HepG2 (cell line): ENCODE measurements around the gene CDT1. TPM values are rescaled to one million over a fixed set of nuclear protein-coding genes. Genes with fewer than 3 reads are reported as not detected.

Experiments
- ATM ChIP-seq: fragments of 450-650 bp; IDR thresholded peaks from 2 replicates; pipeline ENCODE4 v1.7.1; 2017; ENCODE audit warnings: mild to moderate bottlenecking, borderline replicate concordance
- CEBPG ChIP-seq: IDR thresholded peaks from 2 replicates; pipeline ENCODE4 v1.6.1; 2016
- FOSL1 ChIP-seq: sonication (generic); formaldehyde crosslinking; IDR thresholded peaks from 2 replicates; pipeline ENCODE4 v1.9.0; 2021; ENCODE audit warnings: missing genetic modification reagents, borderline replicate concordance
- GABPB1 ChIP-seq: IDR thresholded peaks from 2 replicates; pipeline ENCODE4 v1.6.1; 2016; ENCODE audit warnings: mild to moderate bottlenecking, missing genetic modification reagents, moderate library complexity, missing compliant biosample characterization
- HMGA1 ChIP-seq: sonication (generic); formaldehyde crosslinking; conservative IDR thresholded peaks from 2 replicates; pipeline ENCODE4 v1.4.0; 2020; ENCODE audit warnings: missing genetic modification reagents
- IKZF4 ChIP-seq: sonication (generic); formaldehyde crosslinking; IDR thresholded peaks from 2 replicates; pipeline ENCODE4 v1.5.1; 2020; ENCODE audit warnings: borderline replicate concordance, mild to moderate bottlenecking, low read depth, missing genetic modification reagents; ENCODE audit errors: not compliant biosample characterization
- KLF15 ChIP-seq: sonication (generic); formaldehyde crosslinking; IDR thresholded peaks from 2 replicates; pipeline ENCODE4 v1.8.1; 2023; ENCODE audit warnings: borderline replicate concordance, mild to moderate bottlenecking, inconsistent platforms, missing genetic modification reagents, mixed read lengths
- NR1H2 ChIP-seq: sonication (generic); formaldehyde crosslinking; IDR thresholded peaks from 2 replicates; pipeline ENCODE4 v1.8.1; 2022; ENCODE audit warnings: low read depth, missing genetic modification reagents, borderline replicate concordance
- SALL1 ChIP-seq: sonication (generic); formaldehyde crosslinking; IDR thresholded peaks from 2 replicates; pipeline ENCODE4 v1.8.0; 2022; ENCODE audit warnings: mild to moderate bottlenecking, missing genetic modification reagents
- SIX1 ChIP-seq: sonication (generic); formaldehyde crosslinking; IDR thresholded peaks from 2 replicates; pipeline ENCODE4 v1.4.0; 2020; ENCODE audit warnings: missing genetic modification reagents, borderline replicate concordance
- SOX13 ChIP-seq, 3 experiments: fragments of 450-650 bp in 1 of 3; sonication (generic) in 1 of 3; formaldehyde crosslinking in 1 of 3; IDR thresholded peaks in 2 of 3; conservative IDR thresholded peaks in 1 of 3; 2 replicates each; pipeline versions ENCODE4 v1.5.0 to v1.6.1; 2016 to 2020; ENCODE audit warnings: antibody characterized with exemption in 1 of 3, mild to moderate bottlenecking in 1 of 3, missing compliant biosample characterization in 1 of 3, missing genetic modification reagents in 1 of 3, moderate library complexity in 1 of 3
- ZNF124 ChIP-seq: sonication (generic); formaldehyde crosslinking; IDR thresholded peaks from 2 replicates; pipeline ENCODE4 v1.4.0; 2020; ENCODE audit warnings: missing genetic modification reagents
- ZNF136 ChIP-seq: sonication (generic); formaldehyde crosslinking; IDR thresholded peaks from 2 replicates; pipeline ENCODE4 v1.8.1; 2022; ENCODE audit warnings: low read depth, mild to moderate bottlenecking, moderate library complexity, missing genetic modification reagents
- ZNF224 ChIP-seq: sonication (generic); formaldehyde crosslinking; IDR thresholded peaks from 2 replicates; pipeline ENCODE4 v1.5.0; 2020; ENCODE audit warnings: mild to moderate bottlenecking, missing genetic modification reagents
- ZNF460 ChIP-seq: sonication (generic); formaldehyde crosslinking; IDR thresholded peaks from 2 replicates; pipeline ENCODE4 v1.5.1; 2020; ENCODE audit warnings: missing genetic modification reagents, mild to moderate bottlenecking, borderline replicate concordance
- ZNF501 ChIP-seq: sonication (generic); formaldehyde crosslinking; IDR thresholded peaks from 2 replicates; pipeline ENCODE4 v1.5.1; 2020; ENCODE audit warnings: mild to moderate bottlenecking, moderate library complexity, missing genetic modification reagents
- ZNF563 ChIP-seq: sonication (generic); formaldehyde crosslinking; IDR thresholded peaks from 2 replicates; pipeline ENCODE4 v1.8.0; 2022; ENCODE audit warnings: mild to moderate bottlenecking, moderate library complexity, missing genetic modification reagents
- ZNF7 ChIP-seq: IDR thresholded peaks from 2 replicates; pipeline ENCODE4 v1.6.1; 2016; ENCODE audit warnings: missing biosample characterization, missing genetic modification reagents
- ZSCAN22 ChIP-seq: sonication (generic); formaldehyde crosslinking; IDR thresholded peaks from 2 replicates; pipeline ENCODE4 v1.4.0; 2020; ENCODE audit warnings: mild to moderate bottlenecking, missing genetic modification reagents
- polyA plus RNA-seq, 8 experiments: library from polyadenylated mRNA; depleted of rRNA in 3 of 8; stranded (reverse) in 7 of 8; unstranded in 1 of 8; fragments of >200 nt; fragmentation: Illumina TruSeq in 4 of 8; extraction: Trizol in 4 of 8; gene quantifications; 2 replicates each; pipeline versions ENCODE4 v1.2.1 to v1.2.3, GENCODE V29; 2011 to 2016; ENCODE audit warnings: low read depth in 4 of 8, missing spikeins in 1 of 8, mixed read lengths in 1 of 8; ENCODE audit not compliant: insufficient read depth in 1 of 8
- total RNA-seq, 5 experiments: library from RNA; depleted of rRNA; stranded (reverse); fragments of >200 nt; fragmentation: Illumina TruSeq; extraction: Trizol; gene quantifications; 2 replicates each; pipeline ENCODE4 v1.2.3, GENCODE V29; 2016; ENCODE audit warnings: low read depth in 1 of 5
- TF ChIP-seq, protein P1 (sequence below): IDR thresholded peaks from 2 replicates; pipeline ENCODE4 v1.6.1; 2016; ENCODE audit warnings: low read depth
- TF ChIP-seq, protein P2 (sequence below): sonication (generic); formaldehyde crosslinking; IDR thresholded peaks from 2 replicates; pipeline ENCODE4 v1.4.0; 2020; ENCODE audit warnings: missing genetic modification reagents
- TF ChIP-seq, protein P3 (sequence below): sonication (generic); formaldehyde crosslinking; IDR thresholded peaks from 2 replicates; pipeline ENCODE4 v1.4.0; 2020; ENCODE audit warnings: missing genetic modification reagents
- TF ChIP-seq, protein P4 (sequence below): sonication (generic); formaldehyde crosslinking; IDR thresholded peaks from 2 replicates; pipeline ENCODE4 v1.9.0; 2021; ENCODE audit warnings: missing genetic modification reagents, mild to moderate bottlenecking, borderline replicate concordance
- TF ChIP-seq, protein P5 (sequence below): sonication (generic); formaldehyde crosslinking; IDR thresholded peaks from 2 replicates; pipeline ENCODE4 v1.8.1; 2023; ENCODE audit warnings: mild to moderate bottlenecking, missing genetic modification reagents, borderline replicate concordance

CDT1 gene
- total and polyA plus RNA-seq, 2 of the 13 experiments (the other 11 are each of a cell fraction or from before 2014, with no cell fraction given) = 23.1 to 23.8 TPM

DNA sequence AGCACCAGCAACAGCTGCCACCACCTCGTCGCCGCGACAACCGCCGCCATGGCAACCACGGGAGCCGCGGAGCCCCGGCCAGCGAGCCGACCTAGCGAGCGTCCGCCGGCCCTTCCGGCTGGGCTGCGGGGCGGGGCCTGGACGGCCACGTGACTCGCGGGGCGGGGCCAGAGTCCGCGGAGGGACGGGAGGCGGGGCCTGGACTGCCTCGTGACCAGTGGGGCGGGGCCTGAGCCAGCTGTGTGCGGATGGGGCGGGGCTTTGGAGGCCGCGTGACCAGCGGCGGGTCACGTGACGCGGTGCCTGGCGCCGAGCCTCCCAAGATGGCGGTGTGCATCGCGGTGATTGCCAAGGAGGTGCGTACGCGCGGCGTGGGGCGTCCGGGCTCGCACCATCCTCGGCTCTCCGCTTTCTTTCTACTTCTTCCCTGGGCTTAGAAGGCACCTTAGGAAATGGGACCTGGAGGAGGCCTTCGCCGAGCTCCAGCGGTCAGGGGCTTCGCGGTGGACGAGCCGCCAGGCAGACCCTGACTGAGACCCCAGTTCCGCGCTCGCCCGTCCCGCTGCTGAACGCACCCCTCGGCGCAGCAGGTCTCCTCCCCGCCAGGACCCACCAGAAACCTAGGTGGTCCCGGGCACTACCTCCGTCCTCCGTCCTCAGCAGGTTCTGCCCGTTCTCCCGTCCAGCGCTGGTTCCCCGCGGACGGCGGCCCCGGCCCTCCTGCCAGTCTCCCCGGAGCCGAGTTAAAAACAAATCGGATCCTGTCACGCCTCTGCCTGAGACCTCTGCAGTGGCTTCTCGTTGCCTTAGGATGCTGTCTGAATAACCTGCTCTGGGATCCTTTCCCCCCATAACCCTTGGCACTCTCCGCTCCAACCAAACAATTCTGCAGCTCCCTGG is 53.5 kb downstream of the CDT1 start, which contains the start of the genes GALNS and TRAPPC2L (continued):
- TF ChIP-seq, protein P1, sequence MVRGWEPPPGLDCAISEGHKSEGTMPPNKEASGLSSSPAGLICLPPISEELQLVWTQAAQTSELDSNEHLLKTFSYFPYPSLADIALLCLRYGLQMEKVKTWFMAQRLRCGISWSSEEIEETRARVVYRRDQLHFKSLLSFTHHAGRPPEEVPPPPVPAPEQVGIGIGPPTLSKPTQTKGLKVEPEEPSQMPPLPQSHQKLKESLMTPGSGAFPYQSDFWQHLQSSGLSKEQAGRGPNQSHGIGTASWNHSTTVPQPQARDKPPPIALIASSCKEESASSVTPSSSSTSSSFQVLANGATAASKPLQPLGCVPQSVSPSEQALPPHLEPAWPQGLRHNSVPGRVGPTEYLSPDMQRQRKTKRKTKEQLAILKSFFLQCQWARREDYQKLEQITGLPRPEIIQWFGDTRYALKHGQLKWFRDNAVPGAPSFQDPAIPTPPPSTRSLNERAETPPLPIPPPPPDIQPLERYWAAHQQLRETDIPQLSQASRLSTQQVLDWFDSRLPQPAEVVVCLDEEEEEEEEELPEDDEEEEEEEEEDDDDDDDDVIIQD (CRISPR knock-in tag) = no peak
- TF ChIP-seq, protein P2, sequence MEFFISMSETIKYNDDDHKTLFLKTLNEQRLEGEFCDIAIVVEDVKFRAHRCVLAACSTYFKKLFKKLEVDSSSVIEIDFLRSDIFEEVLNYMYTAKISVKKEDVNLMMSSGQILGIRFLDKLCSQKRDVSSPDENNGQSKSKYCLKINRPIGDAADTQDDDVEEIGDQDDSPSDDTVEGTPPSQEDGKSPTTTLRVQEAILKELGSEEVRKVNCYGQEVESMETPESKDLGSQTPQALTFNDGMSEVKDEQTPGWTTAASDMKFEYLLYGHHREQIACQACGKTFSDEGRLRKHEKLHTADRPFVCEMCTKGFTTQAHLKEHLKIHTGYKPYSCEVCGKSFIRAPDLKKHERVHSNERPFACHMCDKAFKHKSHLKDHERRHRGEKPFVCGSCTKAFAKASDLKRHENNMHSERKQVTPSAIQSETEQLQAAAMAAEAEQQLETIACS (CRISPR knock-in tag) = no peak
- TF ChIP-seq SALL1 (CRISPR knock-in tag) = peak; percentile 80
- no peak for TF ChIP-seq ZNF460 (CRISPR knock-in tag)
- peak; percentile 39 for TF ChIP-seq IKZF4
- no peak; the same call in 1 of the 2 replicates for TF ChIP-seq SOX13 (IDR thresholded peaks at IDR 0.05)
- 0 out of 4 replicates have a peak, but pooled peaks of 1 of the 2 experiments have one; percentile 20 for TF ChIP-seq SOX13 (CRISPR knock-in tag; conservative IDR thresholded peaks at IDR 0.05 in 1 of 2, IDR thresholded peaks at IDR 0.05 in 1 of 2)
- TF ChIP-seq SIX1 = no peak
- TF ChIP-seq, protein P3, sequence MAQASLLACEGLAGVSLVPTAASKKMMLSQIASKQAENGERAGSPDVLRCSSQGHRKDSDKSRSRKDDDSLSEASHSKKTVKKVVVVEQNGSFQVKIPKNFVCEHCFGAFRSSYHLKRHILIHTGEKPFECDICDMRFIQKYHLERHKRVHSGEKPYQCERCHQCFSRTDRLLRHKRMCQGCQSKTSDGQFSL (CRISPR knock-in tag) = 0 out of 2 replicates have a peak, but pooled peaks have one; percentile 27
- peak; percentile 90; the same call in 1 of the 2 replicates for TF ChIP-seq KLF15 (CRISPR knock-in tag)
- TF ChIP-seq, protein P4, sequence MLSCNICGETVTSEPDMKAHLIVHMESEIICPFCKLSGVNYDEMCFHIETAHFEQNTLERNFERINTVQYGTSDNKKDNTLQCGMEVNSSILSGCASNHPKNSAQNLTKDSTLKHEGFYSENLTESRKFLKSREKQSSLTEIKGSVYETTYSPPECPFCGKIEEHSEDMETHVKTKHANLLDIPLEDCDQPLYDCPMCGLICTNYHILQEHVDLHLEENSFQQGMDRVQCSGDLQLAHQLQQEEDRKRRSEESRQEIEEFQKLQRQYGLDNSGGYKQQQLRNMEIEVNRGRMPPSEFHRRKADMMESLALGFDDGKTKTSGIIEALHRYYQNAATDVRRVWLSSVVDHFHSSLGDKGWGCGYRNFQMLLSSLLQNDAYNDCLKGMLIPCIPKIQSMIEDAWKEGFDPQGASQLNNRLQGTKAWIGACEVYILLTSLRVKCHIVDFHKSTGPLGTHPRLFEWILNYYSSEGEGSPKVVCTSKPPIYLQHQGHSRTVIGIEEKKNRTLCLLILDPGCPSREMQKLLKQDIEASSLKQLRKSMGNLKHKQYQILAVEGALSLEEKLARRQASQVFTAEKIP = no peak
- TF ChIP-seq ZNF136 = no peak; the same call in 1 of the 2 replicates
- peak; percentile 84; the same call in 1 of the 2 replicates for TF ChIP-seq ZNF563 (CRISPR knock-in tag)
- peak; percentile 90 for TF ChIP-seq GABPB1 (CRISPR knock-in tag)
- TF ChIP-seq, protein P5, sequence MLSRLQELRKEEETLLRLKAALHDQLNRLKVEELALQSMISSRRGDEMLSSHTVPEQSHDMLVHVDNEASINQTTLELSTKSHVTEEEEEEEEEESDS = no peak
- no peak; the same call in none of the 2 replicates for TF ChIP-seq ZNF501 (CRISPR knock-in tag)
- TF ChIP-seq ZSCAN22 (CRISPR knock-in tag) = no peak
- TF ChIP-seq ZNF7 (CRISPR knock-in tag) = no peak
- TF ChIP-seq CEBPG = no peak
- TF ChIP-seq FOSL1 (CRISPR knock-in tag) = no peak; the same call in 1 of the 2 replicates
- no peak for TF ChIP-seq ZNF224 (CRISPR knock-in tag)
- TF ChIP-seq HMGA1 (CRISPR knock-in tag) = no peak
- no peak for TF ChIP-seq ZNF124 (CRISPR knock-in tag)
- no peak; the same call in 1 of the 2 replicates for TF ChIP-seq NR1H2
- TF ChIP-seq ATM = no peak
